Measurements from ENCODE around the gene AK3. TPM values are rescaled to one million over a fixed set of nuclear protein-coding genes. Genes with fewer than 3 reads are reported as not detected.

The AK3 gene
- polyA plus RNA-seq, 1 experiment, result 30.1 TPM

DNA sequence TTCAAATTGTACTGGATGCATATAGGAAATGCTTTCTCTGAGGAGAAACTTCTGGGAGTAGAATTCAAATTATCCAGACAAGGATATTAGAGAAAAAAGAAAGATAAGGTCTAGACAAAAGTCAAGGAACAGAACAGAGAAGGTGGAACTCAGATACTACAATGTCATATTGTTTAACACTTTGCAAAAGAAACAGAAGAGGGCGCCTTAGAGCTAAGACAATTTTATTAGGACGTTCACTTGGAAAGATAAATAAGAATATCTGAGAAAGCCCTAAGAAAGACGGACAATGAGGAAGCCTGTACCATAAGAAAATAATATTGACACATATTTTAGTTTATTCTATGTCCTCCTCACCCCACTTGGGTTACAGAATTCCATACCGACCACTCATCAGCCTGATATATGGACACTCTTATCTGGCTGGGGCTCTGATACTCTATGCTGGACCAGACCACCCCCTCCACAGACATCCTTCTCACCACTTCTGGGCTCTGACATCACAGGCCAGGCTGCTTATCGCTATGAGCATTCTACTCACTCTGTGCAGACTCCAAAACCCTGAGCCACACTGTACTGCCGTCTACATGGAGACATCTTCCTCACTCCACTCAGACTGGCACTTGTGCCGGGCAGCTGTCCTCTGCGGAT is 9.1 kb upstream of the AK3 start:
- ChIA-PET CTCF (interaction anchor here (0.6 to 5.0 kb wide), 10 partner anchors 8 to 834 kb away, joined by 3 to 42 read pairs (median 4); no protein-coding TSS in a partner anchor), POLR2A (no interaction called here)
- H3K27me3 ChIP-seq (ENCODE audit: control insufficient read depth, insufficient read depth, low read length), result no peaks in the 10 kb centered on the region
- no peaks in the 10 kb centered on the region for H3K36me3 ChIP-seq (ENCODE audit: control insufficient read depth, insufficient read depth, low read length)
- TF ChIP-seq, protein P1, sequence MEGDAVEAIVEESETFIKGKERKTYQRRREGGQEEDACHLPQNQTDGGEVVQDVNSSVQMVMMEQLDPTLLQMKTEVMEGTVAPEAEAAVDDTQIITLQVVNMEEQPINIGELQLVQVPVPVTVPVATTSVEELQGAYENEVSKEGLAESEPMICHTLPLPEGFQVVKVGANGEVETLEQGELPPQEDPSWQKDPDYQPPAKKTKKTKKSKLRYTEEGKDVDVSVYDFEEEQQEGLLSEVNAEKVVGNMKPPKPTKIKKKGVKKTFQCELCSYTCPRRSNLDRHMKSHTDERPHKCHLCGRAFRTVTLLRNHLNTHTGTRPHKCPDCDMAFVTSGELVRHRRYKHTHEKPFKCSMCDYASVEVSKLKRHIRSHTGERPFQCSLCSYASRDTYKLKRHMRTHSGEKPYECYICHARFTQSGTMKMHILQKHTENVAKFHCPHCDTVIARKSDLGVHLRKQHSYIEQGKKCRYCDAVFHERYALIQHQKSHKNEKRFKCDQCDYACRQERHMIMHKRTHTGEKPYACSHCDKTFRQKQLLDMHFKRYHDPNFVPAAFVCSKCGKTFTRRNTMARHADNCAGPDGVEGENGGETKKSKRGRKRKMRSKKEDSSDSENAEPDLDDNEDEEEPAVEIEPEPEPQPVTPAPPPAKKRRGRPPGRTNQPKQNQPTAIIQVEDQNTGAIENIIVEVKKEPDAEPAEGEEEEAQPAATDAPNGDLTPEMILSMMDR (IDR thresholded peaks at IDR 0.05; ENCODE audit: insufficient read depth, low read depth, low read length), result peak; percentile 64
- no peak for DNase-seq (ENCODE audit: low read depth)
- H3K4me3 ChIP-seq (ENCODE audit: low read depth, low read length), result no peak overlapping the region

DNA sequence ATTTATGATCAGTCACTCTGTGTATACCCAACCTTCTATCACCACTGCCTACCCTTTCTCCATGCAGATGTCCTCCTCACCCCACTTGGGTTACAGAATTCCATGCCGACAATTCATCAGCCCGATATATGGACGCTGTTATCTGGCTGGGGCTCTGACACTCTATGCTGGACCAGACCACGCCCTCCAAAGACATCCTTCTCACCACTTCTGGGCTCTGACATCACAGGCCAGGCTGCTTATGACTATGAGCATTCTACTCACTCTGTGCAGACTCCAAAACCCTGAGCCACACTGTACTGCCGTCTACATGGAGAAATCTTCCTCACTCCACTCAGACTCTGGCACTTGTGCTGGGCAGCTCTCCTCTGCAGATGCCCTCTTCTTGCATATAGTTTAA is 7.6 kb upstream of the AK3 start:
- ChIA-PET POLR2A (no interaction called here), CTCF (interaction anchor here (0.7 to 5.0 kb wide), 8 partner anchors 8 to 852 kb away, joined by 3 to 42 read pairs (median 4); no protein-coding TSS in a partner anchor)
- no peak overlapping the region for H3K4me3 ChIP-seq (ENCODE audit: low read depth, low read length)
- no peaks in the 10 kb centered on the region for H3K27me3 ChIP-seq (ENCODE audit: control insufficient read depth, insufficient read depth, low read length)
- TF ChIP-seq, protein P1 (IDR thresholded peaks at IDR 0.05; ENCODE audit: insufficient read depth, low read depth, low read length), result no peak
- H3K36me3 ChIP-seq (ENCODE audit: control insufficient read depth, insufficient read depth, low read length), result no peaks in the 10 kb centered on the region
- no peak for DNase-seq (ENCODE audit: low read depth)

DNA sequence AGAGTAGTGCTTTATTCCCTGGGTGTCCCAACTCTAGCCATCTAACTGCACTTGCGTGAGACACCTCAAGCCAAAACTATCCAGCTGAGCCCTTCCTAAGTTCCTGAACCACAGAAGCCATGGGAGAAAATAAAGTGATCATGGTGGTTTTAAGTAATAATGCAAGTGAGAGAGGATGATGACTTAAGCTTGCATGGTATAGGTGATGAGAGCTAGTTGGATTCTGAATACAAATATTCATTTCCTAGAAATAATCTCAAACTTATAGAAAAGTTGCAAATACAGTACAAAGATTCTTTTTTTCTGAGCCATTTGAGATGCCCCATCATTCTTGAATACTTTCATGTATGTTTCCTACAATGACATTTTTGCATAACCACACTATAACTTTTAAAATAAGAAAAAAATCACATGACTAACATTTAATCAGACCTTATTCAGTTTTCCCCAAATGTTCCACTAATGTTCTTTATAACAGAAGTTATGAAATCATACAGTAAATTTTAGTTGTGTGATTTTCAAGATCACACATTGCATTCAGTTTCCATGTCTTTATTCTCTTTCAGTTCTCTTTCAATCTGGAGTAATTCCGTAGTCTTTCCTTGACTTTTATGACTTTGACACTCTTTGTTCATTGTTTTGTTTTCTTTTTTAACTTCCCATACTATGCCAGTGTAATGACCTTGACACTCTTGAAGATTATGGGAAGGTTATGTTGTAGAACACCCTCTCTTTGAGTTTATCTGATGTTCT is 5.5 kb upstream of the AK3 start:
- ChIA-PET CTCF (interaction anchor here (1.0 to 1.6 kb wide), 4 partner anchors 9 to 241 kb away, joined by 3 to 11 read pairs (median 4); no protein-coding TSS in a partner anchor), POLR2A (no interaction called here)
- TF ChIP-seq, protein P1 (IDR thresholded peaks at IDR 0.05; ENCODE audit: insufficient read depth, low read depth, low read length), result no peak
- Histone ChIP-seq H3K36me3 (ENCODE audit: control insufficient read depth, insufficient read depth, low read length) (no peaks in the 10 kb centered on the region), H3K27me3 (ENCODE audit: control insufficient read depth, insufficient read depth, low read length) (no peaks in the 10 kb centered on the region), H3K4me3 (ENCODE audit: low read depth, low read length) (no peak overlapping the region)
- no peak for DNase-seq (ENCODE audit: low read depth)

DNA sequence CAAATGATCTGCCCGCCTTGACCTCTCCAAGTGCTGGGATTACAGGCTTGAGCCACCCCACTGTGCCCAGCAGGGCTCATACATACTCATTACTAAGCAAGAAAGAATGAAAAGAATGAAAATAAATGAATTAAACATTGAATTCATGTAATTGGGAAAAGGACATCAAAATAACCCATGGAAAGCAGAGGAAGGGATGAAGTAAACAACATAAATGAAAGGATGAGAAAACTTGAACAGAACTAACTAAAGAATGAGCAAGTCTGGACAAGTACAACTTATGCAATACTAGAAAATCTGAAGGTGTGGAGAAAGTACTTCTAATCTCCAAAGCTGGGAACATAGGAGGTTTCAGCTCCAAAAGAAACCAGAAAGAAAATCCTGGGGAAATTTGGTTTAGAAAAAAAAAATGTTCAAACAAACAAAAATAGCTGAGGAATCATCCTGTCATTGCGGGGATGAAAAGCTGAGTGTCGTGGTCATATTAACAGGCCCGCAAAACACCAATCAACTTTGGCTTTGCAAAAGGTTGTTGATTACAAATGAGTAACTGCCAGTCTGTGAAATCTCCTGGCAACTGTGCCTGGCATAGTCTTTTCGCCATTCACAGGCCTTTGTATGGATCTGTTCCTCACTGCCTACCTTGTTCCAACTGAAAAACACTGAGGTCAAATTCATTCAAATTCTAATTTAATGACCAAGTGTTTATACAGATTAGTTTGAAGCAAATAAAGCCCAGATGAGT is 2.3 kb upstream of the AK3 start:
- CTCF ChIA-PET, result interaction anchor here (0.6 to 2.4 kb wide), 3 partner anchors 13 to 416 kb away, joined by 3 to 9 read pairs (median 3); no protein-coding TSS in a partner anchor

More for the DNA sequence above, 2.3 kb upstream of the AK3 start:
- Histone ChIP-seq H3K27me3 (ENCODE audit: control insufficient read depth, insufficient read depth, low read length) (no peaks in the 10 kb centered on the region), H3K36me3 (ENCODE audit: control insufficient read depth, insufficient read depth, low read length) (no peaks in the 10 kb centered on the region), H3K4me3 (ENCODE audit: low read depth, low read length) (no peak overlapping the region)
- POLR2A ChIA-PET, result interaction anchor here (0.6 kb wide), 1 partner anchor 51 kb away, joined by 3 read pairs; no protein-coding TSS in a partner anchor
- no peak for DNase-seq (ENCODE audit: low read depth)
- TF ChIP-seq, protein P1 (IDR thresholded peaks at IDR 0.05; ENCODE audit: insufficient read depth, low read depth, low read length), result no peak

All from BJ (cell line).